K562 treated with DMSO at 1 percent for 12 hours (cell line): ENCODE measurements around the gene MESD. TPM values are rescaled to one million over a fixed set of nuclear protein-coding genes. Genes with fewer than 3 reads are reported as not detected.

Experiments
- total RNA-seq: library from RNA; unstranded; fragments of 300-600 nt; gene quantifications from 2 replicates; pipeline ENCODE4 v1.2.3, GENCODE V29; 2022; ENCODE audit not compliant: insufficient read depth

MESD gene
- total RNA-seq = 13.5 and 21.1 TPM in 2 replicates

GRCh38 chr15:80989518-80990478 is at the start of gene MESD:
TSS of gene MESD (minus strand) at chr15:80989819. CDS start at chr15:80989791, 28 bp downstream.

DNA sequence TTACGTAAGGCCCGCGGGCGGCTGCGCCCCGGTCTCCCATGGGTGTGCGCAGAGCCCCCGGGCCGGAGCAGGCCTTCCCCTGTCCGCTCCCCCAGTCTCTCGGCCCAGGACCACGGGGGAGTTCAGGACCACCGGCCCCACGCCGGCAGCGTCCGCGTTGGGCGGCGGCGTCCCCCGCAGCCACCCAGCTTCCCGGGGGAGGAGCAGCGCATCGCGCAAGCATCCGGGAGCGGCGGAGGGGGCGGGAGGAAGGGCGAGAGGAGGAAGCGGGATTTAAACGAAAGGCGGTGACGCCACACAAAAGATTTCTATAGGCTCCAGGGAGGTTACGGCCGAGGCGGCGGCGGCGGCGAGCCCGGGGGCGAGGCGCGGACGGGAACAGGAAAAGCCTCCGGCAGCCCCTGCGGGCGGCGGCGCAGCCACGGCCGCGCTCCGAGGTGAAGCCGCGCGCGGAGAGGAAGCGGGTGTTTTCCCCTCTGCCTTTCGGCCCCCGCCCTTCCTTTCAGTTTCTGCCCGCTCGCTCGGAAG is 11.1 kb upstream of the MESD start, which contains the start of gene TLNRD1:
TLNRD1 (plus strand) TSS at position 300 of the 528 bp plus-strand sequence. CDS start 1,349 bp downstream, outside the sequence.

Other genes starting within 250 kb of the MESD start
- gene CEMIP, start 210.4 kb downstream of the MESD start, total RNA-seq = not detected in 2 replicates
- gene TLNRD1, start 11.1 kb upstream of the MESD start, total RNA-seq = 22.3 and 32.0 TPM in 2 replicates
- 4.8 TPM in 1 of 2 replicates, not detected in the other for gene CFAP161, start 144.5 kb upstream of the MESD start, total RNA-seq
- gene IL16, start 207.1 kb upstream of the MESD start, total RNA-seq = 1.8 and 5.7 TPM in 2 replicates